K562 (cell line): ENCODE data around the gene METTL25B.

ENCODE experiments used
- GMEB1 ChIP-seq: fragments of 250-450 bp; sonication (Bioruptor Pico); IDR thresholded peaks from 2 replicates; pipeline ENCODE4 v1.4.0; 2020; ENCODE audit warnings: mild to moderate bottlenecking
- RCOR1 ChIP-seq, 2 experiments: IDR thresholded peaks; 2 replicates each; pipeline ENCODE4 v1.6.1; 2012; ENCODE audit warnings: low read depth in 2 of 2, low read length in 2 of 2, borderline replicate concordance in 1 of 2, improper control_type of control experiment in 1 of 2
- ZBTB11 ChIP-seq, 3 experiments: fragments of 200-800 bp in 1 of 3; fragments of 250-450 bp in 1 of 3; fragments of 450-650 bp in 1 of 3; sonication (Bioruptor Pico) in 1 of 3; sonication (Bioruptor generic) in 1 of 3; formaldehyde crosslinking in 1 of 3; IDR thresholded peaks; 2 replicates each; pipeline versions ENCODE4 v1.6.1 to v1.8.0; 2016 to 2022; ENCODE audit warnings: mild to moderate bottlenecking in 2 of 3, missing genetic modification characterization in 2 of 3, missing compliant biosample characterization in 1 of 3, moderate library complexity in 1 of 3
- ZBTB49 ChIP-seq: sonication (generic); formaldehyde crosslinking; IDR thresholded peaks from 2 replicates; pipeline ENCODE4 v1.8.0; 2022; ENCODE audit warnings: missing genetic modification reagents, mild to moderate bottlenecking, borderline replicate concordance
- ZNF778 ChIP-seq: fragments of 450-650 bp; formaldehyde crosslinking; IDR thresholded peaks from 2 replicates; pipeline ENCODE4 v1.4.0; 2020; ENCODE audit warnings: mild to moderate bottlenecking, moderate library complexity

GRCh38 chr1:156705918-156706656 lies 22.2 kb upstream of the METTL25B start:
- TF ChIP-seq GMEB1 (CRISPR knock-in tag) (no peak), ZNF778 (CRISPR knock-in tag) (no peak), ZBTB11 (CRISPR knock-in tag; IDR thresholded peaks at IDR 0.05) (no peak), RCOR1 (IDR thresholded peaks at IDR 0.05; ENCODE audit: borderline replicate concordance in 1 of 2, low read depth in 2 of 2, low read length in 2 of 2) (no peak), ZBTB49 (no peak)
